Measurements from ENCODE around the gene MYO1B.
A peak's percentile ranks its signal among the peaks of the same experiment; 100 is the strongest.

MYO1B gene

DNA sequence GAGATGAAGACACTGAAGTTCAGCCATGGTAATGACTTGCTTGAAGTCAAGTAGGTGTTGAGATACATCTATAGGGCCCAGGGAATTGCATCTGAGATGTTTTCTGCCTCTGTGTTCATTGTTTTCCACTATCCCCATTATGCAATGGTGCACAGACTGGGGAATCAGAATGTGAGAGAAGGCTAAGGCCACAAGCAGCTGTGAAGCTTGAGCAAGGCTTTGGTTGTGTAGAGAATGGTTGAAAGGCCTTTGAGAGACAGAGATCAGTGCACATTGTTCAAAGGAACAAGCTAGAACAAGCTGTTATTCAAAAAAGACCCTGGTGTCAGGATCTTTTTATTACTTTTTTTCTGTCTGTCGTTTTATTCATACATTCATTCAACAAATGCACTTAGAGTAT is 82.3 kb downstream of the MYO1B start:
- DNase-seq = no peak

DNA sequence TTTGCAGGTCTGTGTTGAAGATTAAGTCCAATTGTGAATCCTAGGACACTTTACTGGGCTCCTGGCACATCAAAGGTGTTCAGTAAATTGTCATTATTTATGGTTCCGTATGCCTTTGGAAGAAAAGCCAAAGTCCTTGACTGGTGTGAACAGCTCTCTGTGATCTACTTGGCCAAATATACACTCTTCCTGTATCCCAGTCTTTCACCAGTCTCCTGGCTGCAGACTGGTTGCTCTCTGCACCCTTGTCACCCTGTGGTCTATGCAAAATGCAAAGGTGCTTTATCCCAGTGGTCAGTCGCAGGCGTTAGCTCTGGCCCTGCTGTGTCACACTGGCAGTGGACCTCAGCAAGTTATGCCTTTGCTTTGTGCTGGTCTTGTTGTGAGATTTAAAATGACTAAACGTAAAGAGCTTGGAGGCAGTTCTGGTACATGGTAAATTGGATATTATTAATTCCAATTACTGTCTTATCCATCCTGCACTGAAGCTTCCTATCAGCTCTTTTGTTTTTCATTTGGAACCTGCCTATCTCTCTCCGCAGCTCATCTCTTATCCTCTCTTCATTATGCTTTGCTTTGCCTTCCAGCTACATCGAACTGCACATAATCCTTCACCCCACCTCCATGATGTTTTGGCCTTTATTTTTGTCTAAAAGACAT is 83.1 kb downstream of the MYO1B start:
- no peak for DNase-seq

DNA sequence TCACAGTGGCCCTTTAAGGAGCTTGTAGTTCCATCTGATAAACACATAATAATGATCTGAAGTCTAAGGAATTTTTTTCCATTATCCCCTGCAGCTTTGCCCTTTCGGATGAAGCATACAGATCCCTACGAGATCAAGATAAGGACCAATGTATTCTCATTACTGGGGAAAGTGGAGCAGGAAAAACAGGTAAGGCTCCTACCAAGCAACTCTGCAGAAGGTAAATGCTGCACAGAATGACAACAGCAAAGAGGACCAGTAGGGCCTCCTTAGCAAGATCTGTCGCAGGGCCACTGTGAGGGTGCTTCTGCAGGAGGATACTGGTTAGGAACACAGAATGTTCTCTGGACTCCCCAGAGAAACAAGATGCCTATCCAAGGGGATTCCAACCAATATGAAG is 84.6 kb downstream of the MYO1B start:
- DNase-seq = no peak

DNA sequence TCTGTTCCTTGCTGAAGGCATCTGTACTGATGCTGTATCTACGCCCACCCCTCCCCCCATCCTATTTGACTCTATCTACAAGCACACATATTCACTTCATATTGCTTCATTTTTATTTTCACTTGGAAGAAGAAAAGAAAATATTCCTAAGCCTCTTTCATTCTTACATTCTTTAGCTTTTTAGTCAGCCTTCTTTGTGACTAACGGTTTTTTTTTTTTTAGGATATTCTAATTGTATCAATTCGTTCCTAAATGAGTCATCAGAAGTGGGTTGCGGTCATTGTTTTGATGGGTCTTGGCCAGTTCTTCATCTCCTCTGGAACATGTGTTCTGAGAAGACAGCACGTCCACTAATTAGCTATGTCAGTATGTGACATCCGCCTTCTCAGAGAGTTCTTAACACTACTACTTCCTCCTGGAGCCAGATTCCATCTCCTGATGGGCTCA is 88.7 kb downstream of the MYO1B start:
- DNase-seq = no peak

DNA sequence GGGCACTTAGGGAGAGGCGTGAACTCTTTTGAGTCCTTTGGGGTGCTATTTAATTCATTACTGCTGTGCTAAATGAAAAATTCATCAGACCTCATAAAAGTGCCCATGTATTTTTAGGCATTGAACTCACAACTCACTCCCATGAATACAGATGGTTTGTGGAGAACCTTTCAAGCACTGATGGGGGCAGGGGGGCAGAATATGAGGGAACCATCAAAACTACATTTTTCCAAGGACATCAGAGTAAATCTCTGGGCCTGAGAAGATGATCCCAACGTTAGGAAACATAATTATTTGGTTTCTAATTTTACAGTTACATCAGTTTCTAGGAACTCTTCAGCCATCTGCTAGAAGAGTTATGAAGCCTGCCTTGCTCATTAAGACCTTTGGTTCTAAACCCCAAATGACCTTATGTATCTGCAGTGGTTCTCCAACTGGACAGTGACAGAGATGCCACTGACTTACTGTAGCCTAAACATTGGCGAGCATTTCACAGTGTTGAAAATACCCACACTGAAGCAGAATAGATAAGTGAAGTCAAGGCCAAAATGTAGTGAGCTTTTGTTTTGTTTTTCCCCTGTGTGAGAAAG is 90.8 kb downstream of the MYO1B start:
- no peak for DNase-seq

DNA sequence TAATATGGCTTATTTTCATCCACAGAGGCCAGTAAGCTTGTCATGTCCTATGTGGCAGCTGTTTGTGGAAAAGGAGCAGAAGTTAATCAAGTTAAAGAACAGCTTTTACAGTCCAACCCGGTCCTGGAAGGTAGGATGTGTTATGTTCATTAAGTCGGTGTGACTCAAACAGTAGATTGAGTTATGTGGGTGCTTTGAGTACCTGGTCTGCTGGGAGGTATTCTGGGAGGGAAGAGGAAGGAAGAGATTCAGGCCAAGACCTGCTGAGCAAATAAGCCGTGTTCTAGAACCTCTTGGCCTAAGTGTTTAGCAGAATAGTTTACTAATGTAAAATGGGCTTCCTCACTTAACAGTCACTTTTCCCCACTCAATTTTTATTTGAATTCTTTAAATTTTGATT is 96.2 kb downstream of the MYO1B start:
- DNase-seq = no peak

DNA sequence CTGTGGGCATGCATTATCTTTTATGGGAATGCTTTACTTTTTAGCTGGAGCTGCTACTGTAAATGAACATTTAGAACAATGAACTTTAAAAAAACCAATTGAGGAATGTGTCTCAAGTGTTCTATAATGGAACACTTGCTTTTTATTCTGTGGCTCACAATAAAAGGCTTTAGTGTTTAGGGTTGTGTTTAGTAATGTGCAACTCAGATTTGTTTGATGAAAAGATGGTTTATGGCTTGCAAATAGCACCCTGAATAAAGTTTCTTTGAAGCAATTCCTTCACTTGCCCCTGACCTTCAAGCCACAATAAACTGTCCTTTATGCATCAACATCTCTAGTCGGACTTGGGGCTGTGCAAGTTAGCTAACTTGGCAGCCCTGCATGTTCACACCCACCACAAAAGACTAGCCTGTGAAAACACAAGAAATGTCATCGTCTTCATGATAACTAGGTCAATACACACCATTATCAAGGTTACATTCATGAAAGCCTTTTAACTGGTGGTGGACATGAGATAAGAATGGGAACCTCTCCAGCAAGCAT is 98.7 kb downstream of the MYO1B start:
- DNase-seq = no peak

DNA sequence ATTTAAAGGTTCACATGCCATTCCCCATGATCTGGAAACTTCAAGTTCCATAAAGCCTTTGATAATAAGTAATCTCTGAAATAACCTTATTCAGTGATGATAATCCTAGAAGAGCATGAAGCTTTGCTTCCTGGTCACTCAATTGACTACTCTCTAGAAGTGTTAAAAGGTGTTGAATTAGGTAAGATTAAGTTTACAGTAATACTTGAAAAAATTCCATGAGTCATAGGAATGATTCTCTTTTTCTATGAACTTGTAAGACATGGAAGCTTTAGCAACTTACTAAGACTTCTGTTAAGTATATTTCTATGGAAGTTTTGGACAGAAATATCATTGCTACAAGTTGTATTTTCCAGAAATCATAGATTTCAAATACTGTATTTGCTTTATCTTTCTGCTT is 100.6 kb downstream of the MYO1B start:
- no peak for DNase-seq

DNA sequence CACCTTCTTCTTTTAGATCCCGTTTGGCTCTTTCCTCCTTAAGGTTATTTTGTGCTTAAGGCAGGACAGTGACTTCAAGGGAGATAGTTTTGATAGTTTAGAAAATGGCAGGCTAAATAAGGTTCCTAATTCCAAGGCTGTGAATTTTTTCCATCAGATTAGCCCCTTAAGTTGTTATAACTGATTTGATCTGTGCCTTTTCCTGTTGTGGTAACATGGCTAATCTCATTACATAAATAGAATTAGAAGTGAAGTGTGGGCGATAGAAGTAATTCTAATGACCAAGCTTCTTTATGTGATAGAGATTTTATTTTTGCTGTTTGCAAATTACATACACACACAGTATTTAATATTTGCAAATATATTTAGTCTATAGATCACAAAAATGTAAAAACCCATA is 102.0 kb downstream of the MYO1B start:
- DNase-seq = no peak

DNA sequence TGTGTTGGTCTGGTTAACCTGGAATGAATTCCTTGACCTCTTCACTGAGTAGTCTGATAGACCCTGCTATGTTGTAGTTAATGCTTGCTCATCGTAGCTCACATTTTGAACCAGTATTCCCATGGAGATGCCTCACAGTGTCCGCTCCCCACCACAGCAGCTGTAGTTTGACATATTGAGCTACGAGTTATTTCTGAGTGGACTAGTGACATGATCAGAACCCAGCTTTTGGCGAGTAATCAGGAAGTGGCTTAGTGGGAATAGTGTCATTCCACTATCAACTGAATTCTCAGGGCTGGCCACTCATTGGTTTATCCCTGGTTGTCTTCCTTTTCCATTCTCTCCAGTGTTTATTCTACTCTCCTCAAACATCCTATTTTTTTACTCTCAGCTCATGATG is 102.7 kb downstream of the MYO1B start:
- DNase-seq = no peak

DNA sequence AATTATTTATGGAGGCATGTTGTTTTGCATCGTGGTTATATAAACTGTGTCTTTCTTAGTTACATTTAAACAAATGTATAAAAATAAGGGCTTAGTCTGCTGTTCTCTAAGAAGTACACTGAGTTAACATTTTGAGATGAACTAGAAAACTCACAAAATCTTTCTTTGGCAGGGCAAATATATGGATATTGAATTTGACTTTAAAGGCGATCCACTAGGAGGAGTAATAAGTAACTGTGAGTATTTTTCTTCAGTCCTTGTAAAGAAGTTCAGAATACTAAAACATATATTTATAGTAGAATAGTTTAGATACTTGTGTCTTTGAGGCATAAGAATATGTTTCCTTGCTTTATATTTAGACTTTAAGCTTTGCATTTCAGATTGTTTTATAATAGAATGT is 104.8 kb downstream of the MYO1B start:
- no peak for DNase-seq

DNA sequence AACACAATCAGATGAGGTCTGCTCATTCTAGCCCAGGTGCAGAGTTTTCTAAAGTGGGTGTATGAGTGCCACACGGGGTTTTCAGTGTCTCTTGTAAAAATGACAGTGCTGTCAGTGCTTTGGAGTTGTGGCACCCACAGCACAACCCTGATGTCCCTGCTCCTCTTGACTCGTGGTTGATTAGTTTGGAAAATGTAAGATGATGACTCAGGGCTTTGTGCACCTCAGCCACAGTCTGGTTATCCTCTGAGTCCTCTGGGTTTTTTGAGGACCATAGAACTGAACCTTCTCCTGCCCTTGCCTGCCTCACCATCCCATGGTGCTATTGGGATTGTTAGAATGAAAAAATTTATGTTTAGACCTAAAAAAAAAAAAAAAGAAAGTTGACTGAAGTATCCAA is 105.6 kb downstream of the MYO1B start:
- no peak for DNase-seq

DNA sequence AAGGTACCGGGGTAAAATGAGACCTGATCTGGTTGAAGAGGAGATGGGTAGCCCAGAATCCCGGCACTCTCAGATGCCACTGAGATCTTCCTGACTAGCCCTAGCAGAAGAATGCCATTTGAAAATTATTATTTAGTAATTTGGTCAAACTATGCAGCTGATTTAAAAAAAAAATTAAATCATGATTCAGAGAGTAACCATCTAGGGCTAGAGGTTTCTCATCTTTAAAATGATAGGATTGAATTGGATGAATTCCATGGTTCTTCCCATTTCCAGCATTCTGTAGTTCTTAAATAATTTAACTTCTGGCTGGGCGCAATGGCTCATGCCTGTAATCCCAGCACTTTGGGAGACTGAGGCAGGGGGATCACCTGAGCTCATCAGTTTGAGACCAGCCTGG is 106.1 kb downstream of the MYO1B start:
- DNase-seq = no peak

DNA sequence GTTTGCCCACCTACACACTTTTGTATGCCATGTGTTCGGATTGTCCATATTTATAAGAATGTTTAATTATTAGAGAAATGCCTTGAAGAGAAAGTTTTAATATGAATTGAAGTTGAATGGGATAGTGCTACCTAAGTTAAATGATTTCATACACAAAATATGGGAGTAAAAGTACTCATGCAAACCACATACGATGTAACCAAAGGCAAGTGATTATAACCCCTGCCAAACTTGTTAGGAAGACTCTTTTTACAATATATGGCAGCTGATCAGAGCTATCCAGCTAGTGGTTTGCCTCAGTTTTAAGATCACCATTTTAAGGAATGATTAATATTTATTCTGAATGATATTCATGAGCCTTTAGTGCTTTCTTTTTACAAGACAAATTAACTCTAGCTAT is 106.7 kb downstream of the MYO1B start:
- DNase-seq = no peak

DNA sequence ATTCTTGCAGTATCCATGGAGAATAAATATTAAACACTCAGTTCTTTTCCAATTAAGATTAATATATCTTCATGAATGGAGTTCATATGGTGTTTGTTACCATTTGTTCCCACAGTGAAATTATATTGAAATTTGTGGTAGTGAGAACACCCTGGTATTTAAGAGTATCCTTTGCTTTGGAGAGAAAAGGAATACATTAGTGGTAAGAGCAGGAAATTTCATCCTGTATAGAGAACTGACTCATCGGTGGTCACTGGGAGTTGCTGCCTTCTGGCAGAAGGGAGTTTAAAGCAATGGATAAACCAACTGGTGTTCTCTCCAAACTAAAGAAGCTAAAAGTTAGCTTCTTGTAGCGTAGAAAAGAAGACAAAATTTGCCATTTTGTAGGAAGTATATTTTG is 107.3 kb downstream of the MYO1B start:
- no peak for DNase-seq

DNA sequence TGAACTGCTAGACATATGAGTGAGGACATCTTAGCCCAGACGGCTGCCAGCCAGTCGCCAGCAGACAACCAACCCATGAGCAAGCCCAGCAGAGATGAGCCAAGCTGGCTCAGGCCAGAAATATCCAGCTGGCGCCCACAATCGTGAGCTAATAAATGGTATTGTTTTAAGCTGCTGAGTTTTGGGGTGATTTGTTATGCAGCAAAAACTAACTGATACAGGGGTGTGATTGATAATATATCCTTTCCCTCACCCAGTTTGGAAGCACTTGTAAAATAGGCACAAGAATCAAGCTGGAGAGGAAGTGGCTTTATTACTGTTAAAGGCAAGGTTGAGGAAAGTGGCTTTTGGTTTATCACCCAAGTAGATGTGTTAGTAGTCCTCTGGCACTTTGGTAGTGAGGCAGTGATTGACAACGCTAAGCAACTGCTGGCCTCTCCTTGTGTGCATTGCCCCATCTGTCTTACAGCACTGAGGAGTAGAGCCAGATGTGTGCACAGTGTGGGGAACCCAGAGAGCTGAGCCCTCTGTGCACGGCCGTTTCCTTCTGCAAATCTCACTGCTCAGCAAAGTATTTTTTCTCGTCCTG is 110.1 kb downstream of the MYO1B start:
- DNase-seq = no peak

DNA sequence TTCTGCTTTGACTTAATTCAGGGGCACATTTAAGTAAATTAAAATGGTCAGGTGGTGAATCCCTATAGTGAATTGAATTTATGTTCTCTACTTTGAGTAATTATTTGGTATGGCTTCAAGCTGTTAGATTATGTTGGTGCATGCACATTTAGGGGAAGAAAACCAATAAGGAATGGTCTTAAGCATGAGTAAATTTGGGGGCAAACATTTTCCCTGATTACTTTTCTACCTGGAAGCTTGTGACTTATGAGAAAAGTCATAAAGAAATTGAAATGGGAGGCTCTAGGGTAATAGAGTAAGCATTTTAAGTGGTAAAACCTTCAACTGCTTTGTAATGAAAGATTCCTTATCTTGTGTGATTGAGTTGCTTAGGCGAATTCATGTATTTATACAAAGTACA is 112.5 kb downstream of the MYO1B start:
- DNase-seq = no peak

DNA sequence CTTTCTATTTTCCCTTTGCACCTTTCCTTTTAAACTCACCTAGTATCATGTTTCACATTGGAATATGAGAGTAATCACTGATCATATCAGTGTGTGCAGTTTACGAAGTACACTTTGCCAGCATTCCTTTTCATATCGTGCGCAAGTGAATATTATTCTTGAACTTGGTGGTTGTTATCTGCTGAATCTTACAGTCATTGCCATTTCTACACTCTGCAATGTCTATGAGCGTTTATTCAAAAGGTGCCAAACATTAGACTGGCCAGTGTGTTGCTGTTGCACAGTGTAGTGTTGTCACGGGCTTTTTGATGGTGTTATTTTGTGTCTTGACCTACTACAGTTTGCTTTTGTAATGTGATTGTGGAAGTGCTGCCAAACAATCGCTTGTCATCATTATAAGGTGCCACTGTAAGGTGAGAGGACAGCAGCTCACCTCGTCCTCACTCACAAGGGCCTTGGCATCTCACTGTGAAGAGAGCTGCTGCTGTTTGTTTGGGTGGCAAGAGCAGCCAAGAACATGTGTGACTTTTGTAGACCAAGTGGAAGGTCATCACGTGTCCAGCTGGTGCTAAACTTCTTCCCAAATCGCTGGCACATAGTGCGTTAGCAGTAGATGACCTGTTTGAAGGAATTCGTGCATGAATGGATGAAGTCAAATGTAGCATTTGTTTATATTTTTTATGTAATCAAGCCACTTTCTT is 113.3 kb downstream of the MYO1B start:
- peak; percentile 39 to 57 for DNase-seq

DNA sequence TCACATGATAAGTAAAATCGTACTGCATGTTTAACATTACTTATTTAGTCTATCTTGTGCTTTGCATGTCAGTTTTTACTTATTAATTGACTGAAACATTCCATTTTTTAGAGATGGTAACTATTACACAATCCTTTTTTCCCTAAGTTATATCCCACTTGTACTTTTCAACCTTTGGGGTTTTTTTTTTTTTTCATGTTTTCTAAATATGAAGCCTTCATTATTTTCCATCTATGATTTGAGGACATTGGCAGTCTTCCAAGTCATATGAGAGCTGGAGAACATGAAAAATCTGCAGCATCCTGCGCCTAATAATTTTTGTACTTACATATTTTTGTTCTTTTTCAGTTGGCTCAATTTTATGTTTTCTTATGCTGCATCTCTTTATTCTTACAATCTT is 113.9 kb downstream of the MYO1B start:
- no peak for DNase-seq

DNA sequence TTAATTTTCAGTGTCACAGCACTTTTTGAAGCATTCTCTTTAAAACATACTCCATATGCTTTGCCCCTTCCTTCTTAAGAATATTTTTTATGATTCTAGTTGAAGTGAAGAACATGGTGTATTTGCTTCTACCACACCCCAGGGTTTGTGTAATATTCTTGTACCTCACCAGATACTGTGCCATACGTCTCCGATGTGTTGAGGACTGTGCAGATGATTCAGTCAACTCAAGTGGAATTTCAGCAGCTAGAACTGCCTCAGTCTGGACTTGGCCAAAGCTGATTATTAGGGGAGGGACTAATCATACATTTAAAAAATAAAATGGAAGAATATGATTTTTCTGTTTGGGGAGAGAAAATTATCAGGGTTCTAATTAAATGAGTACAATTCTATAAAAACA is 115.7 kb downstream of the MYO1B start:
- no peak for DNase-seq

DNA sequence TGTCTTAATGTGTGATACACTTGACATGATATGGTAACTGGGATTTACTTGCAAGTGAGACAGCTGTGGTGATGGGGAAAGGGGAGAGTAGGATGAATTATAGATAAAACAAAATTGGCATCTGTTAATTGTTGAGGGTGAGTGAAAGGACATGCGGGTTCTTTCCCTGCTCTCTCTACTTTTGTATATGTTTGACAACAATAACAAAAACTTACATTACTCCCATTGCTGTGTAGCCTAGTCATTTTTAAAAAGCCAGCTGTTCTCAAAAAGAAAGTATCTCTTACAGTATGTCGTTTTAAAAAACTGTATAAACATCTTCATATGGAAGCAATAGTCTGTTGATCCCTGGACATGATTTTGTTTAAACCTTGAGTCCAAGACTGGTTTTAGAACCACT is 117.6 kb downstream of the MYO1B start:
- DNase-seq = no peak

DNA sequence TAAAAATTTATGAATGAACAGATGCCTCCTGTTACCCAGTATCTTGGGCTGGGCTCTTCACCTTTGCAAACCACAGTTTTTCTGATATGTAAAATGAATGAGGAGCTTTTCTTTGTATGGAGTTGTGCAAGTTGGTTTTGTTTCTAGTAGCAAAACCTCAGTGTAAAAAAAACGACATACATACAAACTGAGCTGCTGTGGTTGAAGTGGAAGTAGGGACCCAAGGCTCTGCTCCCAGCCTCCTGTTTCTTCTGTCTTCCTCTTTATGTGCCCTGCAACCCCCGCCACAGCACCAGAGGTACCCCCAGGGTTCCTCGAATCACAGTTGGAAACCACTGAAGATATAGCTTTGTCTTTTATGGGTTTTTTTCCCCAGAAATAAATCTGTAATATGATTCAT is 118.1 kb downstream of the MYO1B start:
- DNase-seq = no peak

DNA sequence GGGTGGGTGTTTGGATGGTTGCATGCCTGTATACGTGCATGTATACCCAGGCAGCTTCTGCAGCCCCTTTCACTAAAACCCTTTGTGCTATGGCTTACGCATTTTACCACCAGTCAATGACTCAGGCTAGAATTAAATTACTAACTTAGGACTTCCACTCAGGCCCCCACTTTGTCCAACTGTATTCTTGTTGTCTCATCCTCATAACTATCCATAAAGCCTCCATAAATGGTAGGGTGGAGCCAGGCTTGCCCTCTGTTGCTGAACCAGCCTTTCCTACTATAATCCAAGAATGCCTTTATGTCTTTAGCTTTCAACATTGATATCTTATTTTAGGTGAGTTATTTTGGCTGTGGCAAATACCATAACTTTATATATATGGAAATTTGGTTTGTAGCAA is 119.9 kb downstream of the MYO1B start:
- no peak for DNase-seq

DNA sequence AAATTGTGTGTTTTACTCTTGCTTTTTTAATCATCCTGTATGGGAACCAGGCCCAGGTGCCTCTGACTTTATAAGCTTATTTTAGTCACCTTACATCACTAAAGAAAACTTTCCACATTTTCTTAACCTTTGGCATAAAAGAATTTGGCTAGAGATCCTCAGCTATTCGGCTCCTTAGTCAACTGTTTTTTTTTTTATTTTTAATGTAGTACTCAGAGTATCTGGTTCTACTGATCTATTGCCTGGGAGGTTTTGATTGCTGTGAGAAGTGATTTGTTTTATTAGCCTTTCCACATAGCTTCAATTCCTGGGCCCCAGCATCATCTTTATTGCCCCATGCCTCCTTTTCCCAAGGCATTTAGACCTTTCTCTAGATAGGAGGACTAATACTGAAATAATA is 121.0 kb downstream of the MYO1B start:
- no peak for DNase-seq

All from NCI-H526 (cell line).